HG02884 (cell line): Measurements from ENCODE around the gene CD38.
"Not testable (repeated sequence)": the region's sequence is repeated elsewhere in the genome, so short reads cannot be mapped to it uniquely, and the experiment has no call there.

ENCODE experiments used
- ATAC-seq: cut with Tn5 transposase; IDR thresholded peaks from one replicate; pipeline ENCODE4 v1.9.1; 2021; ENCODE audit warnings: mild to moderate bottlenecking, moderate library complexity; ENCODE audit not compliant: unreplicated experiment

The CD38 gene

GRCh38 chr4:15861198-15861597, 83.1 kb downstream of the CD38 start:
- ATAC-seq, result not testable (repeated sequence)

GRCh38 chr4:15864651-15865566, 86.8 kb downstream of the CD38 start:
- ATAC-seq, result no peak

GRCh38 chr4:15868111-15868510, 90.0 kb downstream of the CD38 start:
- ATAC-seq, result no peak

GRCh38 chr4:15868826-15869413, 90.8 kb downstream of the CD38 start:
- no peak for ATAC-seq

GRCh38 chr4:15870079-15870478, 92.0 kb downstream of the CD38 start:
- ATAC-seq, result no peak

GRCh38 chr4:15870921-15871664, 93.0 kb downstream of the CD38 start:
- ATAC-seq, result no peak

GRCh38 chr4:15873117-15873516, 95.0 kb downstream of the CD38 start:
- no peak for ATAC-seq

GRCh38 chr4:15874671-15875070, 96.5 kb downstream of the CD38 start:
- no peak for ATAC-seq

- no peak for ATAC-seq
These were observed 97.7 kb downstream of the CD38 start for GRCh38 chr4:15875663-15876460.

GRCh38 chr4:15878011-15878410, 99.9 kb downstream of the CD38 start:
- ATAC-seq, result no peak

- no peak for ATAC-seq
These were observed 103.7 kb downstream of the CD38 start for GRCh38 chr4:15881820-15882219.

GRCh38 chr4:15882675-15883086, 104.6 kb downstream of the CD38 start:
- peak; percentile 96 for ATAC-seq

GRCh38 chr4:15883610-15884243, 105.6 kb downstream of the CD38 start:
- ATAC-seq, result no peak

- ATAC-seq, result no peak
These were observed 106.5 kb downstream of the CD38 start for GRCh38 chr4:15884666-15885065.

GRCh38 chr4:15885422-15885821, 107.3 kb downstream of the CD38 start:
- no peak for ATAC-seq

- no peak for ATAC-seq
These were observed 110.4 kb downstream of the CD38 start for GRCh38 chr4:15888515-15888914.

GRCh38 chr4:15890246-15890829, 112.2 kb downstream of the CD38 start:
- no peak for ATAC-seq

- ATAC-seq, result peak; percentile 55
These were observed 113.2 kb downstream of the CD38 start for GRCh38 chr4:15891312-15891711.

- ATAC-seq, result no peak
These were observed 115.8 kb downstream of the CD38 start for GRCh38 chr4:15893962-15894361.

GRCh38 chr4:15894393-15894792, 116.3 kb downstream of the CD38 start:
- ATAC-seq, result no peak
